ENCODE data around the gene CMSS1. TPM values are rescaled to one million over a fixed set of nuclear protein-coding genes. Genes with fewer than 3 reads are reported as not detected.

CMSS1 gene
- polyA plus RNA-seq, 1 of the 3 experiments (the other 2 are of a cell fraction) = 9.1 TPM

DNA sequence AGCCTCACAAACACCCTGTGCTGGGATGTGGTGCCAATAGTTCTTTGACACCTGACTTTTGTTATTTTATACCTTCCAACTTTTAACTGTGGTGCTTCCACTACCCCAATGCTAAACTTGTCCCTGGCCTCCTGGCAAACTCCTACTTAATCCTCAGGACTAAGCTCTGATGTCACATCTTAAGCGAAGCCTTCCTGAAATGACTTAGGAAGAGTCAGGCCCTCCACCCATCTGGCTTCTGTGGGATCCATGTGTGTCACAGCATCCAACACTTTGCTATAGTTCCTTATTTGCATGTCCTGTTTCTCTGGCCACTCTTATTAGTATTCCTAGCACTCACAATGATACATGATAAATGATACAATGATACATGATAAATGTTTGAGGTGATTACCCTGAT is 163.5 kb downstream of the CMSS1 start:
- H4K20me1 ChIP-seq (ENCODE audit: insufficient read depth) = no peaks in the 10 kb centered on the region
- no peak overlapping the region for H3K4me3 ChIP-seq (ENCODE audit: low read depth in 2 of 2, low read length in 1 of 2)
- ChIA-PET CTCF (no interaction called here), POLR2A (no interaction called here)
- no peak overlapping the region for H3K27ac ChIP-seq (ENCODE audit: low read depth in 2 of 2, low read length in 1 of 2)
- 100% methylated on average over 1 of the region's 1 CpG for WGBS (ENCODE audit: low lambda C conversion rate)
- H2AFZ ChIP-seq (ENCODE audit: low read depth) = no peak overlapping the region
- no peaks in the 10 kb centered on the region for H3F3A ChIP-seq (replicated peaks; ENCODE audit: insufficient read depth)
- no peak for DNase-seq
- H3K27me3 ChIP-seq (ENCODE audit: insufficient read depth) = no peaks in the 10 kb centered on the region
- H3K4me2 ChIP-seq = no peak overlapping the region
- H3K36me3 ChIP-seq (replicated peaks in 1 of 2; ENCODE audit: control insufficient read depth in 1 of 2, insufficient read depth in 2 of 2, low read length in 1 of 2) = no peaks in the 10 kb centered on the region
- H3K4me1 ChIP-seq (ENCODE audit: control insufficient read depth in 1 of 2, insufficient read depth in 2 of 2, low read depth in 1 of 2, low read length in 1 of 2) = no peaks in the 10 kb centered on the region
- TF ChIP-seq POLR2AphosphoS5 (IDR thresholded peaks at IDR 0.05; ENCODE audit: low read depth, low read length) (no peak), JUND (IDR thresholded peaks at IDR 0.05) (no peak), MXI1 (IDR thresholded peaks at IDR 0.05; ENCODE audit: low read depth, low read length) (no peak), RAD21 (IDR thresholded peaks at IDR 0.05; ENCODE audit: low read length) (no peak), FOSL2 (IDR thresholded peaks at IDR 0.05; ENCODE audit: borderline replicate concordance, low read depth) (no peak), NFIC (IDR thresholded peaks at IDR 0.05; ENCODE audit: borderline replicate concordance) (no peak), RXRA (IDR thresholded peaks at IDR 0.05; ENCODE audit: borderline replicate concordance, low read depth) (no peak), TAF1 (IDR thresholded peaks at IDR 0.05; ENCODE audit: borderline replicate concordance, low read depth, low read length) (no peak), FOXM1 (IDR thresholded peaks at IDR 0.05; ENCODE audit: low read depth) (no peak), USF1 (IDR thresholded peaks at IDR 0.05; ENCODE audit: borderline replicate concordance, low read depth) (no peak), EZH2phosphoT487 (IDR thresholded peaks at IDR 0.05; ENCODE audit: borderline replicate concordance, low read depth) (no peak), SIN3A (IDR thresholded peaks at IDR 0.05; ENCODE audit: borderline replicate concordance, low read depth, low read length) (no peak), GATA2 (CRISPR knock-in tag; IDR thresholded peaks at IDR 0.05) (no peak), RCOR1 (IDR thresholded peaks at IDR 0.05; ENCODE audit: low read length) (no peak), SMC3 (IDR thresholded peaks at IDR 0.05; ENCODE audit: low read depth, low read length) (no peak)
- TF ChIP-seq, protein P1, sequence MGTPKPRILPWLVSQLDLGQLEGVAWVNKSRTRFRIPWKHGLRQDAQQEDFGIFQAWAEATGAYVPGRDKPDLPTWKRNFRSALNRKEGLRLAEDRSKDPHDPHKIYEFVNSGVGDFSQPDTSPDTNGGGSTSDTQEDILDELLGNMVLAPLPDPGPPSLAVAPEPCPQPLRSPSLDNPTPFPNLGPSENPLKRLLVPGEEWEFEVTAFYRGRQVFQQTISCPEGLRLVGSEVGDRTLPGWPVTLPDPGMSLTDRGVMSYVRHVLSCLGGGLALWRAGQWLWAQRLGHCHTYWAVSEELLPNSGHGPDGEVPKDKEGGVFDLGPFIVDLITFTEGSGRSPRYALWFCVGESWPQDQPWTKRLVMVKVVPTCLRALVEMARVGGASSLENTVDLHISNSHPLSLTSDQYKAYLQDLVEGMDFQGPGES (IDR thresholded peaks at IDR 0.05; ENCODE audit: low read depth, low read length) = no peak
- TF ChIP-seq, protein P2, sequence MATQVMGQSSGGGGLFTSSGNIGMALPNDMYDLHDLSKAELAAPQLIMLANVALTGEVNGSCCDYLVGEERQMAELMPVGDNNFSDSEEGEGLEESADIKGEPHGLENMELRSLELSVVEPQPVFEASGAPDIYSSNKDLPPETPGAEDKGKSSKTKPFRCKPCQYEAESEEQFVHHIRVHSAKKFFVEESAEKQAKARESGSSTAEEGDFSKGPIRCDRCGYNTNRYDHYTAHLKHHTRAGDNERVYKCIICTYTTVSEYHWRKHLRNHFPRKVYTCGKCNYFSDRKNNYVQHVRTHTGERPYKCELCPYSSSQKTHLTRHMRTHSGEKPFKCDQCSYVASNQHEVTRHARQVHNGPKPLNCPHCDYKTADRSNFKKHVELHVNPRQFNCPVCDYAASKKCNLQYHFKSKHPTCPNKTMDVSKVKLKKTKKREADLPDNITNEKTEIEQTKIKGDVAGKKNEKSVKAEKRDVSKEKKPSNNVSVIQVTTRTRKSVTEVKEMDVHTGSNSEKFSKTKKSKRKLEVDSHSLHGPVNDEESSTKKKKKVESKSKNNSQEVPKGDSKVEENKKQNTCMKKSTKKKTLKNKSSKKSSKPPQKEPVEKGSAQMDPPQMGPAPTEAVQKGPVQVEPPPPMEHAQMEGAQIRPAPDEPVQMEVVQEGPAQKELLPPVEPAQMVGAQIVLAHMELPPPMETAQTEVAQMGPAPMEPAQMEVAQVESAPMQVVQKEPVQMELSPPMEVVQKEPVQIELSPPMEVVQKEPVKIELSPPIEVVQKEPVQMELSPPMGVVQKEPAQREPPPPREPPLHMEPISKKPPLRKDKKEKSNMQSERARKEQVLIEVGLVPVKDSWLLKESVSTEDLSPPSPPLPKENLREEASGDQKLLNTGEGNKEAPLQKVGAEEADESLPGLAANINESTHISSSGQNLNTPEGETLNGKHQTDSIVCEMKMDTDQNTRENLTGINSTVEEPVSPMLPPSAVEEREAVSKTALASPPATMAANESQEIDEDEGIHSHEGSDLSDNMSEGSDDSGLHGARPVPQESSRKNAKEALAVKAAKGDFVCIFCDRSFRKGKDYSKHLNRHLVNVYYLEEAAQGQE (IDR thresholded peaks at IDR 0.05; ENCODE audit: low read depth, low read length) = no peak
- TF ChIP-seq, protein P3, sequence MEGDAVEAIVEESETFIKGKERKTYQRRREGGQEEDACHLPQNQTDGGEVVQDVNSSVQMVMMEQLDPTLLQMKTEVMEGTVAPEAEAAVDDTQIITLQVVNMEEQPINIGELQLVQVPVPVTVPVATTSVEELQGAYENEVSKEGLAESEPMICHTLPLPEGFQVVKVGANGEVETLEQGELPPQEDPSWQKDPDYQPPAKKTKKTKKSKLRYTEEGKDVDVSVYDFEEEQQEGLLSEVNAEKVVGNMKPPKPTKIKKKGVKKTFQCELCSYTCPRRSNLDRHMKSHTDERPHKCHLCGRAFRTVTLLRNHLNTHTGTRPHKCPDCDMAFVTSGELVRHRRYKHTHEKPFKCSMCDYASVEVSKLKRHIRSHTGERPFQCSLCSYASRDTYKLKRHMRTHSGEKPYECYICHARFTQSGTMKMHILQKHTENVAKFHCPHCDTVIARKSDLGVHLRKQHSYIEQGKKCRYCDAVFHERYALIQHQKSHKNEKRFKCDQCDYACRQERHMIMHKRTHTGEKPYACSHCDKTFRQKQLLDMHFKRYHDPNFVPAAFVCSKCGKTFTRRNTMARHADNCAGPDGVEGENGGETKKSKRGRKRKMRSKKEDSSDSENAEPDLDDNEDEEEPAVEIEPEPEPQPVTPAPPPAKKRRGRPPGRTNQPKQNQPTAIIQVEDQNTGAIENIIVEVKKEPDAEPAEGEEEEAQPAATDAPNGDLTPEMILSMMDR (IDR thresholded peaks at IDR 0.05) = no peak
- TF ChIP-seq, protein P4, sequence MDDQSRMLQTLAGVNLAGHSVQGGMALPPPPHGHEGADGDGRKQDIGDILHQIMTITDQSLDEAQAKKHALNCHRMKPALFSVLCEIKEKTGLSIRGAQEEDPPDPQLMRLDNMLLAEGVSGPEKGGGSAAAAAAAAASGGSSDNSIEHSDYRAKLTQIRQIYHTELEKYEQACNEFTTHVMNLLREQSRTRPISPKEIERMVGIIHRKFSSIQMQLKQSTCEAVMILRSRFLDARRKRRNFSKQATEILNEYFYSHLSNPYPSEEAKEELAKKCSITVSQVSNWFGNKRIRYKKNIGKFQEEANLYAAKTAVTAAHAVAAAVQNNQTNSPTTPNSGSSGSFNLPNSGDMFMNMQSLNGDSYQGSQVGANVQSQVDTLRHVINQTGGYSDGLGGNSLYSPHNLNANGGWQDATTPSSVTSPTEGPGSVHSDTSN (IDR thresholded peaks at IDR 0.05) = no peak
- TF ChIP-seq, protein P5, sequence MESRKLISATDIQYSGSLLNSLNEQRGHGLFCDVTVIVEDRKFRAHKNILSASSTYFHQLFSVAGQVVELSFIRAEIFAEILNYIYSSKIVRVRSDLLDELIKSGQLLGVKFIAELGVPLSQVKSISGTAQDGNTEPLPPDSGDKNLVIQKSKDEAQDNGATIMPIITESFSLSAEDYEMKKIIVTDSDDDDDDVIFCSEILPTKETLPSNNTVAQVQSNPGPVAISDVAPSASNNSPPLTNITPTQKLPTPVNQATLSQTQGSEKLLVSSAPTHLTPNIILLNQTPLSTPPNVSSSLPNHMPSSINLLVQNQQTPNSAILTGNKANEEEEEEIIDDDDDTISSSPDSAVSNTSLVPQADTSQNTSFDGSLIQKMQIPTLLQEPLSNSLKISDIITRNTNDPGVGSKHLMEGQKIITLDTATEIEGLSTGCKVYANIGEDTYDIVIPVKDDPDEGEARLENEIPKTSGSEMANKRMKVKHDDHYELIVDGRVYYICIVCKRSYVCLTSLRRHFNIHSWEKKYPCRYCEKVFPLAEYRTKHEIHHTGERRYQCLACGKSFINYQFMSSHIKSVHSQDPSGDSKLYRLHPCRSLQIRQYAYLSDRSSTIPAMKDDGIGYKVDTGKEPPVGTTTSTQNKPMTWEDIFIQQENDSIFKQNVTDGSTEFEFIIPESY (IDR thresholded peaks at IDR 0.05; ENCODE audit: borderline replicate concordance, low read depth) = no peak
- no peaks in the 10 kb centered on the region for H3K79me2 ChIP-seq (ENCODE audit: insufficient read depth)
- no peaks in the 10 kb centered on the region for H3K9me3 ChIP-seq
- H3K9ac ChIP-seq = no peak overlapping the region
- H3K9me2 ChIP-seq = no peaks in the 10 kb centered on the region

Data from SK-N-SH (cell line).